A549 (cell line): ENCODE measurements around the gene HOXD11. TPM values are rescaled to one million over a fixed set of nuclear protein-coding genes. Genes with fewer than 3 reads are reported as not detected.

Experiments used
- ATAC-seq, 2 experiments: fragments of 200-7000 bp in 1 of 2; fragments of >200 bp in 1 of 2; cut with Nextera tagmentation in 1 of 2; cut with Tn5 transposase in 1 of 2; 3 replicates each; pipeline versions ENCODE4 v1.8.0 to v1.9.1; 2018 to 2020; ENCODE audit warnings: mild to moderate bottlenecking in 1 of 2, moderate library complexity in 1 of 2
- CTCF ChIA-PET: fragments of 300-600 bp; sonication (Branson Sonifier 250); formaldehyde crosslinking; extraction: SDS; loops from one replicate; lab custom pipeline; 2021; ENCODE audit warnings: antibody characterized with exemption, inconsistent platforms; lab: Yijun Ruan, JAX
- POLR2A ChIA-PET: fragments of 350-600 bp; formaldehyde crosslinking; extraction: SDS; loops from one replicate; lab custom pipeline; 2021; ENCODE audit warnings: antibody characterized with exemption, inconsistent platforms; lab: Yijun Ruan, JAX
- DNase-seq, 2 experiments: peaks; one replicate each; pipeline versions ENCODE4 v3.0.0 to v3.0.0-alpha.2; 2011 to 2016; ENCODE audit warnings: low read depth in 1 of 2, low spot score in 1 of 2
- FAIRE-seq: peaks from 2 replicates; lab custom pipeline; 2011; peaks lifted over from hg19 to GRCh38; lab: Jason Lieb, UNC
- H3K27ac ChIP-seq, 2 experiments: fragments of >200 bp; sonication (Bioruptor Twin); formaldehyde crosslinking; 3 replicates each; pipeline ENCODE4 v1.5.1; 2016 to 2017
- H3K4me1 ChIP-seq: fragments of >200 bp; sonication (Bioruptor Twin); formaldehyde crosslinking; 3 replicates; pipeline ENCODE4 v1.6.1; 2016
- H3K4me2 ChIP-seq: fragments of >200 bp; sonication (Bioruptor Twin); formaldehyde crosslinking; 3 replicates; pipeline ENCODE4 v1.6.1; 2016
- H3K4me3 ChIP-seq: fragments of >200 bp; sonication (Bioruptor Twin); formaldehyde crosslinking; 3 replicates; pipeline ENCODE4 v1.5.1; 2016
- H3K9me3 ChIP-seq: fragments of >200 bp; sonication (Bioruptor Twin); formaldehyde crosslinking; 3 replicates; pipeline ENCODE4 v1.6.1; 2016
- CBX2 ChIP-seq: fragments of 200-600 bp; sonication (generic); IDR thresholded peaks from 2 replicates; pipeline ENCODE4 v1.6.1; 2016; ENCODE audit warnings: low read depth, mild to moderate bottlenecking, borderline replicate concordance
- CEBPB ChIP-seq, 2 experiments: fragments of >200 bp in 1 of 2; sonication (Bioruptor Twin) in 1 of 2; formaldehyde crosslinking in 1 of 2; IDR thresholded peaks; 2 replicates each; pipeline ENCODE4 v1.6.1; 2012 to 2016
- CHD2 ChIP-seq: fragments of 150-350 bp; IDR thresholded peaks from 2 replicates; pipeline ENCODE4 v1.6.1; 2014; ENCODE audit warnings: low read length; ENCODE audit not compliant: partially characterized antibody
- FOSB ChIP-seq: fragments of 250-450 bp; sonication (Bioruptor Pico); IDR thresholded peaks from 2 replicates; pipeline ENCODE4 v1.5.0; 2020; ENCODE audit warnings: mild to moderate bottlenecking, moderate library complexity
- HOXA7 ChIP-seq: fragments of 250-450 bp; sonication (Bioruptor Pico); IDR thresholded peaks from 2 replicates; pipeline ENCODE4 v1.5.0; 2020; ENCODE audit warnings: mild to moderate bottlenecking, moderate library complexity
- KDM1A ChIP-seq: fragments of 200-600 bp; sonication (generic); IDR thresholded peaks from 2 replicates; pipeline ENCODE4 v1.6.1; 2016; ENCODE audit warnings: low read depth, mild to moderate bottlenecking
- MAFK ChIP-seq: fragments of 450-650 bp; IDR thresholded peaks from 2 replicates; pipeline ENCODE4 v1.6.1; 2014; ENCODE audit not compliant: partially characterized antibody
- NPAS2 ChIP-seq: fragments of 250-450 bp; sonication (Bioruptor Pico); IDR thresholded peaks from 2 replicates; pipeline ENCODE4 v1.8.0; 2022; ENCODE audit warnings: mild to moderate bottlenecking, moderate library complexity, borderline replicate concordance
- PHF8 ChIP-seq: fragments of 200-600 bp; sonication (generic); IDR thresholded peaks from 2 replicates; pipeline ENCODE4 v1.6.1; 2016; ENCODE audit warnings: low read depth, mild to moderate bottlenecking, antibody characterized with exemption, moderate library complexity, borderline replicate concordance
- RAD21 ChIP-seq, 2 experiments: fragments of >200 bp in 1 of 2; sonication (Bioruptor Twin) in 1 of 2; formaldehyde crosslinking in 1 of 2; IDR thresholded peaks in 1 of 2; conservative IDR thresholded peaks in 1 of 2; 2 replicates in 1 of 2; 3 replicates in 1 of 2; pipeline ENCODE4 v1.6.1; 2012 to 2018; ENCODE audit warnings: inconsistent platforms in 1 of 2
- REST ChIP-seq: fragments of 200-600 bp; sonication (generic); IDR thresholded peaks from 2 replicates; pipeline ENCODE4 v1.6.1; 2016; ENCODE audit warnings: antibody characterized with exemption, mild to moderate bottlenecking, moderate library complexity
- TFCP2L1 ChIP-seq: fragments of 250-450 bp; sonication (Bioruptor Pico); IDR thresholded peaks from 2 replicates; pipeline ENCODE4 v1.5.0; 2021; ENCODE audit warnings: mild to moderate bottlenecking
- TP53 ChIP-seq: fragments of 250-450 bp; sonication (Bioruptor Pico); IDR thresholded peaks from 2 replicates; pipeline ENCODE4 v1.5.0; 2021; ENCODE audit warnings: mild to moderate bottlenecking, moderate library complexity
- ZFP36 ChIP-seq: fragments of 450-650 bp; IDR thresholded peaks from 2 replicates; pipeline ENCODE4 v1.6.1; 2014; ENCODE audit warnings: borderline replicate concordance; ENCODE audit not compliant: partially characterized antibody
- WGBS: methylation state at CpG from one replicate; pipeline ENCODE4 v1.1.6; 2017; ENCODE audit errors: missing lambda C conversion rate; 5-methylcytosine and 5-hydroxymethylcytosine counted together
- polyA plus RNA-seq, 4 experiments: library from polyadenylated mRNA; depleted of rRNA in 3 of 4; stranded (reverse); fragments of >200 nt; fragmentation: RNase III in 1 of 4; extraction: RNeasy Plus Mini Kit Qiagen cat#74134 plus additional on column Dnase treatment in 1 of 4; gene quantifications; 2 replicates in 3 of 4; 3 replicates in 1 of 4; pipeline ENCODE4 v1.2.3, GENCODE V29; 2011 to 2017

The HOXD11 gene
- polyA plus RNA-seq, 2 of the 4 experiments (the other 2 are of a cell fraction): 2.6 to 4.8 TPM

GRCh38 chr2:176091329-176092258 is 15.5 kb upstream of the HOXD11 start:
- no peak overlapping the region for H3K4me3 ChIP-seq
- H3K4me2 ChIP-seq: no peak overlapping the region
- H3K27ac ChIP-seq: no peak overlapping the region
- POLR2A ChIA-PET: no interaction called here
- WGBS: 73% methylated on average over 31 of the region's 31 CpGs
- FAIRE-seq (no peak), DNase-seq (no peak), ATAC-seq (no peak)
- CTCF ChIA-PET: interaction anchor here (1.4 to 2.2 kb wide), 3 partner anchors 12 to 401 kb away, joined by 4 to 8 read pairs (median 6); no protein-coding TSS in a partner anchor
- H3K4me1 ChIP-seq: peaks cover 2% of the 10 kb centered on the region; the same call in 1 of the 3 replicates
- no peak for TF ChIP-seq KDM1A
- TF ChIP-seq CEBPB (IDR thresholded peaks at IDR 0.05): no peak
- no peak for TF ChIP-seq FOSB (CRISPR knock-in tag)
- no peak for TF ChIP-seq MAFK
- TF ChIP-seq TFCP2L1 (CRISPR knock-in tag): no peak
- no peak for TF ChIP-seq RAD21 (conservative IDR thresholded peaks at IDR 0.05 in 1 of 2, IDR thresholded peaks at IDR 0.05 in 1 of 2)
- no peak for TF ChIP-seq CBX2
- no peak for TF ChIP-seq ZFP36
- H3K9me3 ChIP-seq: no peaks in the 10 kb centered on the region

GRCh38 chr2:176092270-176093144 is 14.6 kb upstream of the HOXD11 start, which contains the start of gene HOXD13:
TSS of gene HOXD13 (plus strand) at chr2:176092721. CDS start at chr2:176092891, 170 bp downstream.
- ChIA-PET CTCF (interaction anchor here (1.4 to 2.2 kb wide), 4 partner anchors 11 to 402 kb away, joined by 3 to 8 read pairs (median 5); no protein-coding TSS in a partner anchor), POLR2A (no interaction called here)
- Histone ChIP-seq H3K4me2 (peak within 1 kb of the TSS; percentile 67), H3K27ac (peak within 1 kb of the TSS; percentile 50 to 79; a peak in 4 of 6 replicates), H3K4me1 (peaks cover 7% of the 10 kb centered on the region; the same call in 2 of the 3 replicates), H3K9me3 (no peaks in the 10 kb centered on the region), H3K4me3 (peak within 1 kb of the TSS; percentile 46)
- TF ChIP-seq CHD2: no peak
- no peak for TF ChIP-seq TP53 (CRISPR knock-in tag)
- no peak for TF ChIP-seq REST
- TF ChIP-seq NPAS2 (CRISPR knock-in tag): no peak
- no peak for TF ChIP-seq HOXA7 (CRISPR knock-in tag)
- TF ChIP-seq PHF8: no peak
- ATAC-seq: peak; percentile 16 to 28; a peak in 2 of 6 replicates
- FAIRE-seq: no peak
- no peak for DNase-seq
- WGBS: 65% methylated on average over 55 of the region's 95 CpGs
